Immature natural killer cell (primary cell): ENCODE data around the gene KCNMB2. TPM values are rescaled to one million over a fixed set of nuclear protein-coding genes. Genes with fewer than 3 reads are reported as not detected.

Experiments used
- DNase-seq, 3 donors: peaks; one replicate each; pipeline ENCODE4 v3.0.0; 2022; ENCODE audit warnings: mixed read lengths in 1 of 3
- H3K27ac Mint-ChIP-seq, 6 donors: one replicate each; pipeline ENCODE4 v1.8.0; 2020; ENCODE audit warnings: mixed read lengths in 6 of 6, mild to moderate bottlenecking in 5 of 6, inconsistent platforms in 4 of 6, moderate library complexity in 3 of 6
- H3K27me3 Mint-ChIP-seq, 3 donors: one replicate each; pipeline ENCODE4 v1.8.0; 2020 to 2021; ENCODE audit warnings: low read depth in 3 of 3, mild to moderate bottlenecking in 3 of 3, mixed read lengths in 3 of 3, moderate library complexity in 3 of 3, inconsistent platforms in 1 of 3
- H3K36me3 Mint-ChIP-seq, 3 donors: one replicate each; pipeline ENCODE4 v1.8.0; 2020; ENCODE audit warnings: mixed read lengths in 3 of 3, inconsistent platforms in 2 of 3, mild to moderate bottlenecking in 2 of 3
- H3K4me1 Mint-ChIP-seq, 2 donors: one replicate each; pipeline ENCODE4 v1.8.0; 2020; ENCODE audit warnings: inconsistent platforms in 2 of 2, mild to moderate bottlenecking in 2 of 2, mixed read lengths in 2 of 2, moderate library complexity in 1 of 2
- H3K4me3 Mint-ChIP-seq, 5 donors: one replicate each; pipeline ENCODE4 v1.8.0; 2020; ENCODE audit warnings: mild to moderate bottlenecking in 5 of 5, mixed read lengths in 5 of 5, inconsistent platforms in 3 of 5, moderate library complexity in 3 of 5
- H3K9me3 Mint-ChIP-seq, 6 donors: one replicate each; pipeline ENCODE4 v1.8.0; 2020; ENCODE audit warnings: mild to moderate bottlenecking in 6 of 6, mixed read lengths in 6 of 6, inconsistent platforms in 4 of 6, moderate library complexity in 3 of 6
- polyA plus RNA-seq, 3 donors: library from polyadenylated mRNA; unstranded; fragments of 300-500 nt; fragmentation: Illumina TruSeq; gene quantifications; one replicate each; pipeline ENCODE4 v1.2.3, GENCODE V29; 2021

Gene KCNMB2
- polyA plus RNA-seq, 3 donors from 2014 or later: not detected

GRCh38 chr3:178684881-178685590, 148.8 kb downstream of the KCNMB2 start:
- Mint-ChIP-seq H3K9me3 (peaks cover 0 to 6% (median 3%) of the 10 kb centered on the region in 6 donors), H3K4me3 (no peak overlapping the region), H3K27ac (no peak overlapping the region), H3K27me3 (peaks cover 0 to 3% (median 2%) of the 10 kb centered on the region in 3 donors), H3K4me1 (no peaks in the 10 kb centered on the region), H3K36me3 (no peaks in the 10 kb centered on the region)
- DNase-seq: no peak

- Mint-ChIP-seq H3K4me3 (no peak overlapping the region), H3K9me3 (peaks cover 0 to 11% (median 4%) of the 10 kb centered on the region in 6 donors), H3K27me3 (peaks cover 0 to 3% (median 2%) of the 10 kb centered on the region in 3 donors), H3K27ac (no peak overlapping the region), H3K4me1 (no peaks in the 10 kb centered on the region), H3K36me3 (no peaks in the 10 kb centered on the region)
- DNase-seq: no peak
These were observed 149.3 kb downstream of the KCNMB2 start for GRCh38 chr3:178685591-178685906.

- no peaks in the 10 kb centered on the region for H3K4me1 Mint-ChIP-seq
- H3K9me3 Mint-ChIP-seq: peaks cover 2 to 8% (median 5%) of the 10 kb centered on the region in 6 donors
- peaks cover 0 to 3% (median 2%) of the 10 kb centered on the region in 3 donors for H3K27me3 Mint-ChIP-seq
- no peak overlapping the region for H3K4me3 Mint-ChIP-seq
- no peak for DNase-seq
- H3K27ac Mint-ChIP-seq: no peak overlapping the region
- no peaks in the 10 kb centered on the region for H3K36me3 Mint-ChIP-seq
These were observed 150.6 kb downstream of the KCNMB2 start for GRCh38 chr3:178686826-178687225.

- DNase-seq: no peak
- peaks cover 0 to 6% (median 2%) of the 10 kb centered on the region in 3 donors for H3K27me3 Mint-ChIP-seq
- peaks cover 2 to 15% (median 13%) of the 10 kb centered on the region in 6 donors for H3K9me3 Mint-ChIP-seq
- peak overlapping the region in 1 of 6 donors; percentile 23 for H3K27ac Mint-ChIP-seq
- no peaks in the 10 kb centered on the region for H3K4me1 Mint-ChIP-seq
- H3K36me3 Mint-ChIP-seq: no peaks in the 10 kb centered on the region
- no peak overlapping the region for H3K4me3 Mint-ChIP-seq
These were observed 154.3 kb downstream of the KCNMB2 start for GRCh38 chr3:178690571-178690970.

- no peak overlapping the region for H3K4me3 Mint-ChIP-seq
- no peak for DNase-seq
- no peak overlapping the region for H3K27ac Mint-ChIP-seq
- no peaks in the 10 kb centered on the region for H3K4me1 Mint-ChIP-seq
- H3K9me3 Mint-ChIP-seq: peaks cover 5 to 29% (median 9%) of the 10 kb centered on the region in 6 donors
- H3K36me3 Mint-ChIP-seq: no peaks in the 10 kb centered on the region
- peaks cover 0 to under 1% (median 0%) of the 10 kb centered on the region in 3 donors for H3K27me3 Mint-ChIP-seq
These were observed 163.1 kb downstream of the KCNMB2 start for GRCh38 chr3:178699364-178699763.

GRCh38 chr3:178699810-178700209, 163.6 kb downstream of the KCNMB2 start:
- peaks cover 4 to 29% (median 8%) of the 10 kb centered on the region in 6 donors for H3K9me3 Mint-ChIP-seq
- DNase-seq: no peak
- H3K4me3 Mint-ChIP-seq: no peak overlapping the region
- H3K27ac Mint-ChIP-seq: no peak overlapping the region
- H3K36me3 Mint-ChIP-seq: no peaks in the 10 kb centered on the region
- H3K4me1 Mint-ChIP-seq: no peaks in the 10 kb centered on the region
- no peaks in the 10 kb centered on the region for H3K27me3 Mint-ChIP-seq

GRCh38 chr3:178703268-178703975, 167.2 kb downstream of the KCNMB2 start:
- peaks cover 0 to 6% (median under 1%) of the 10 kb centered on the region in 6 donors for H3K9me3 Mint-ChIP-seq
- DNase-seq: no peak
- no peak overlapping the region for H3K27ac Mint-ChIP-seq
- H3K4me1 Mint-ChIP-seq: no peaks in the 10 kb centered on the region
- no peaks in the 10 kb centered on the region for H3K36me3 Mint-ChIP-seq
- no peak overlapping the region for H3K4me3 Mint-ChIP-seq
- no peaks in the 10 kb centered on the region for H3K27me3 Mint-ChIP-seq

GRCh38 chr3:178705925-178706324, 169.7 kb downstream of the KCNMB2 start:
- Mint-ChIP-seq H3K9me3 (no peaks in the 10 kb centered on the region), H3K27ac (no peak overlapping the region), H3K36me3 (no peaks in the 10 kb centered on the region), H3K4me3 (no peak overlapping the region), H3K27me3 (no peaks in the 10 kb centered on the region), H3K4me1 (no peaks in the 10 kb centered on the region)
- no peak for DNase-seq

- DNase-seq: no peak
- Mint-ChIP-seq H3K9me3 (no peaks in the 10 kb centered on the region), H3K36me3 (no peaks in the 10 kb centered on the region), H3K27me3 (no peaks in the 10 kb centered on the region), H3K27ac (no peak overlapping the region), H3K4me3 (no peak overlapping the region), H3K4me1 (no peaks in the 10 kb centered on the region)
These were observed 170.2 kb downstream of the KCNMB2 start for GRCh38 chr3:178706411-178706810.

GRCh38 chr3:178707311-178708031, 171.2 kb downstream of the KCNMB2 start:
- Mint-ChIP-seq H3K36me3 (no peaks in the 10 kb centered on the region), H3K4me1 (no peaks in the 10 kb centered on the region), H3K9me3 (no peaks in the 10 kb centered on the region), H3K4me3 (no peak overlapping the region), H3K27me3 (no peaks in the 10 kb centered on the region), H3K27ac (no peak overlapping the region)
- DNase-seq: no peak

GRCh38 chr3:178709051-178709450, 172.8 kb downstream of the KCNMB2 start:
- Mint-ChIP-seq H3K27ac (no peak overlapping the region), H3K4me3 (no peak overlapping the region), H3K36me3 (no peaks in the 10 kb centered on the region), H3K4me1 (no peaks in the 10 kb centered on the region), H3K9me3 (peaks cover 0 to 2% (median 0%) of the 10 kb centered on the region in 6 donors), H3K27me3 (no peaks in the 10 kb centered on the region)
- DNase-seq: no peak

- peaks cover 0 to 2% (median 0%) of the 10 kb centered on the region in 3 donors for H3K27me3 Mint-ChIP-seq
- DNase-seq: no peak
These were observed 175.5 kb downstream of the KCNMB2 start for GRCh38 chr3:178711753-178712152.

GRCh38 chr3:178712247-178712646, 176.0 kb downstream of the KCNMB2 start:
- Mint-ChIP-seq H3K4me1 (no peaks in the 10 kb centered on the region), H3K36me3 (no peaks in the 10 kb centered on the region)

More at GRCh38 chr3:178711753-178712152, 175.5 kb downstream of the KCNMB2 start:
- H3K27ac Mint-ChIP-seq: no peak overlapping the region
- no peak overlapping the region for H3K4me3 Mint-ChIP-seq
- H3K9me3 Mint-ChIP-seq: peaks cover 0 to 11% (median 2%) of the 10 kb centered on the region in 6 donors
- no peaks in the 10 kb centered on the region for H3K4me1 Mint-ChIP-seq
- H3K36me3 Mint-ChIP-seq: no peaks in the 10 kb centered on the region

More at GRCh38 chr3:178712247-178712646, 176.0 kb downstream of the KCNMB2 start:
- no peak for DNase-seq
- Mint-ChIP-seq H3K27ac (no peak overlapping the region), H3K9me3 (peaks cover 0 to 11% (median 2%) of the 10 kb centered on the region in 6 donors), H3K27me3 (peaks cover 0 to 2% (median 0%) of the 10 kb centered on the region in 3 donors), H3K4me3 (no peak overlapping the region)
